A549 treated with AZD2906 at 1 μM for 4 hours (cell line): Measurements from ENCODE around the gene TRABD2A. TPM values are rescaled to one million over a fixed set of nuclear protein-coding genes. Genes with fewer than 3 reads are reported as not detected.

Source experiments
- total RNA-seq: library from RNA; stranded (reverse); fragments of 200-300 nt; extraction: Qiagen RNA extraction; gene quantifications from 5 replicates; pipeline ENCODE4 v1.2.3, GENCODE V29; 2022

Gene TRABD2A
- total RNA-seq = 10.5 to 15.5 TPM (median 13.2 TPM) in 5 replicates

GRCh38 chr2:84880645-84881521, at the start of gene TRABD2A:
TSS of gene TRABD2A (minus strand) at chr2:84881084. CDS start at chr2:84881039, 45 bp downstream.

DNA sequence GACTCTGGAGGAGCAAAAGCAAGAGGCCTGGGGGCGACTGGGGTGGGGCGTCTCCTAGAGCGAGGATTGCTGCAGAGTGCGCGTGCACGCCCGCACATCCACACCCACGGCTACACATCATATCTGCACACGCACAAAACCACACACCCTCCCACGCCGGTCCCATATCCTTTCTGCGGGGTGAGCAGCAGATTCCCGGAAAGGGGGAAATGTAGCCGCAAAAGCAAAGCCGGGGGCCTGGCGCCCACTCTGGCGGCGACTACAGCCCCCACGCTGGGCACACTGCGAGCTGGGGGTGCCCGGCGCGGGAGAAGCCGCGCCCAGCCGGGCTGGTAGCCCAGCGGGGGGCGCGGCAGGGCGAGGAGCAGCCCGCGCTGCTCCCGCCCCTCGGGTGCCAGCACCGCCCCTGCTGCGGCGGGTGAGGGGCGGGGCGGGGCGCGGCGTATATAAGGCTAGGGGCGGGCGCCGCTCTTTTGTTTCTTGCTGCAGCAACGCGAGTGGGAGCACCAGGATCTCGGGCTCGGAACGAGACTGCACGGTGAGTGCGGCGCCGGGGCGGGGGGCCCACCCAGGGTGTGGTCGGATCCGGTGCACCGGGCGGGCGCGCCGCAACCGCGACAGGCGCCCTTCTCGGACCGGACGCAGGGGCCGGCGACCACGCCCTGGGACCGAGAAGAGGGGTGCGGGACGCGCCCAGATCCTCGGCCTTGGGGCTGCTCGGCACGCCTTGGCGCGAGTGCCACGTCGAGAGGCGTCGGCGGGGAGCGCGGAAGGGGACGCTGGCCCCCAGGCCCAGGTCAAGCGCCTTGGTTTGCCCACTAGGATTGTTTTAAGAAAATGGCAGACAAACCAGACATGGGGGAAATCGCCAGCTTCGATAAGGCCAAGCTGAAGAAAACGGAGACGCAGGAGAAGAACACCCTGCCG, 24.6 kb upstream of the TRABD2A start, which contains the start of gene TMSB10:
Gene TMSB10, plus strand, starts transcription at position 476 of the 927 bp plus-strand sequence.

Other genes starting within 250 kb of the TRABD2A start
- 9,812 to 11,029 TPM (median 10,369 TPM) in 5 replicates for gene TMSB10, start 24.6 kb upstream of the TRABD2A start, total RNA-seq
- 117 to 131 TPM (median 124 TPM) in 5 replicates for gene KCMF1, start 90.1 kb upstream of the TRABD2A start, total RNA-seq